Smooth muscle cell (in vitro differentiated cells): ENCODE measurements around the gene PTCHD1. TPM values are rescaled to one million over a fixed set of nuclear protein-coding genes. Genes with fewer than 3 reads are reported as not detected.

Experiments
- DNase-seq: peaks from one replicate; lab custom pipeline; 2025; ENCODE audit not compliant: unreplicated experiment; lab: John Stamatoyannopoulos, UW
- H2AFZ ChIP-seq: fragments of 200-600 bp; sonication (generic); 2 replicates; pipeline ENCODE4 v1.6.0; 2016; ENCODE audit warnings: antibody characterized with exemption, low read depth, mild to moderate bottlenecking
- H3F3A ChIP-seq: fragments of 200-600 bp; sonication (generic); 2 replicates; pipeline ENCODE4 v1.6.0; 2017; ENCODE audit warnings: antibody characterized with exemption, low read depth
- H3K27ac ChIP-seq: fragments of 200-600 bp; sonication (generic); 2 replicates; pipeline ENCODE4 v1.5.1; 2016; ENCODE audit warnings: low read depth, mild to moderate bottlenecking
- H3K27me3 ChIP-seq: fragments of 200-600 bp; sonication (generic); 2 replicates; pipeline ENCODE4 v1.6.1; 2016; ENCODE audit warnings: low read depth, mild to moderate bottlenecking
- H3K36me3 ChIP-seq: fragments of 200-600 bp; sonication (generic); 2 replicates; pipeline ENCODE4 v1.5.1; 2016; ENCODE audit warnings: low read depth
- H3K4me1 ChIP-seq: fragments of 200-600 bp; sonication (generic); 2 replicates; pipeline ENCODE4 v1.5.1; 2016; ENCODE audit warnings: low read depth
- H3K4me2 ChIP-seq: fragments of 200-600 bp; sonication (generic); 2 replicates; pipeline ENCODE4 v1.6.0; 2016; ENCODE audit warnings: mild to moderate bottlenecking
- H3K4me3 ChIP-seq: fragments of 200-600 bp; sonication (generic); 2 replicates; pipeline ENCODE4 v1.5.1; 2016; ENCODE audit warnings: mild to moderate bottlenecking
- H3K79me2 ChIP-seq: fragments of 200-600 bp; sonication (generic); 2 replicates; pipeline ENCODE4 v1.6.0; 2016; ENCODE audit warnings: low read depth, mild to moderate bottlenecking
- H3K9ac ChIP-seq: fragments of 200-600 bp; sonication (generic); 2 replicates; pipeline ENCODE4 v1.6.0; 2016; ENCODE audit warnings: low read depth
- H3K9me3 ChIP-seq: fragments of 200-600 bp; sonication (generic); replicated peaks from 2 replicates; pipeline ENCODE4 v1.5.1; 2016; ENCODE audit warnings: low read depth
- H4K20me1 ChIP-seq: fragments of 200-600 bp; sonication (generic); 2 replicates; pipeline ENCODE4 v1.6.0; 2016; ENCODE audit warnings: low read depth
- CTCF ChIP-seq: fragments of 200-600 bp; sonication (generic); IDR thresholded peaks from 2 replicates; pipeline ENCODE4 v1.5.1; 2017; ENCODE audit warnings: borderline replicate concordance, mild to moderate bottlenecking, antibody characterized with exemption; ENCODE audit not compliant: insufficient read depth, poor library complexity, severe bottlenecking
- WGBS: methylation state at CpG from one replicate; pipeline ENCODE4 v1.1.7; 2016; ENCODE audit warnings: low lambda C conversion rate; 5-methylcytosine and 5-hydroxymethylcytosine counted together
- polyA plus RNA-seq: library from polyadenylated mRNA; unstranded; fragments of >200 nt; fragmentation: Nextera tagmentation; extraction: Ambion mirVana; gene quantifications from 2 replicates; pipeline ENCODE4 v1.2.1, GENCODE V29; 2016
- total RNA-seq: library from RNA; depleted of rRNA; stranded (reverse); fragments of >200 nt; gene quantifications from 2 replicates; pipeline ENCODE4 v1.2.3, GENCODE V29; 2014

The PTCHD1 gene
- total and polyA plus RNA-seq, 2 experiments from 2014 or later: 0.40 to 0.87 TPM

GRCh38 chrX:23435108-23435507 is 100.5 kb downstream of the PTCHD1 start:
- Histone ChIP-seq H3K9ac (no peak overlapping the region), H4K20me1 (no peaks in the 10 kb centered on the region), H3K4me2 (no peak overlapping the region), H3K79me2 (no peaks in the 10 kb centered on the region), H3K27ac (no peak overlapping the region), H3F3A (no peaks in the 10 kb centered on the region), H3K27me3 (no peaks in the 10 kb centered on the region), H3K9me3 (no peaks in the 10 kb centered on the region), H3K4me3 (no peak overlapping the region), H2AFZ (no peak overlapping the region), H3K36me3 (no peaks in the 10 kb centered on the region), H3K4me1 (no peaks in the 10 kb centered on the region)
- TF ChIP-seq CTCF: no peak
- DNase-seq: no peak
- 75% methylated on average over 1 of the region's 1 CpG for WGBS

GRCh38 chrX:23435575-23435974 is 100.9 kb downstream of the PTCHD1 start:
- H3F3A ChIP-seq: no peaks in the 10 kb centered on the region
- no peaks in the 10 kb centered on the region for H3K79me2 ChIP-seq
- no peaks in the 10 kb centered on the region for H3K4me1 ChIP-seq
- no peaks in the 10 kb centered on the region for H3K27me3 ChIP-seq
- WGBS: 90% methylated on average over 2 of the region's 2 CpGs
- DNase-seq: no peak
- H3K9me3 ChIP-seq: no peaks in the 10 kb centered on the region
- no peak for TF ChIP-seq CTCF
- no peak overlapping the region for H3K4me2 ChIP-seq
- H4K20me1 ChIP-seq: no peaks in the 10 kb centered on the region
- no peak overlapping the region for H2AFZ ChIP-seq
- no peak overlapping the region for H3K9ac ChIP-seq
- no peak overlapping the region for H3K4me3 ChIP-seq
- no peak overlapping the region for H3K27ac ChIP-seq
- no peaks in the 10 kb centered on the region for H3K36me3 ChIP-seq

- Histone ChIP-seq H3K4me2 (no peak overlapping the region), H4K20me1 (no peaks in the 10 kb centered on the region), H3K27me3 (no peaks in the 10 kb centered on the region), H3K36me3 (no peaks in the 10 kb centered on the region), H3K79me2 (no peaks in the 10 kb centered on the region), H3K4me3 (no peak overlapping the region), H3F3A (no peaks in the 10 kb centered on the region), H2AFZ (no peak overlapping the region), H3K9ac (no peak overlapping the region), H3K9me3 (no peaks in the 10 kb centered on the region), H3K4me1 (no peaks in the 10 kb centered on the region), H3K27ac (no peak overlapping the region)
- DNase-seq: no peak
- TF ChIP-seq CTCF: no peak
- WGBS: 56% methylated on average over 1 of the region's 1 CpG
Observed at GRCh38 chrX:23436875-23437274, 102.2 kb downstream of the PTCHD1 start.

GRCh38 chrX:23451266-23451665 is 116.6 kb downstream of the PTCHD1 start:
- H4K20me1 ChIP-seq: no peaks in the 10 kb centered on the region
- no peak overlapping the region for H2AFZ ChIP-seq
- no peaks in the 10 kb centered on the region for H3K79me2 ChIP-seq
- H3K4me3 ChIP-seq: no peak overlapping the region
- H3K4me1 ChIP-seq: no peaks in the 10 kb centered on the region
- H3K27ac ChIP-seq: no peak overlapping the region
- H3K27me3 ChIP-seq: no peaks in the 10 kb centered on the region
- no peaks in the 10 kb centered on the region for H3K9me3 ChIP-seq
- H3F3A ChIP-seq: no peaks in the 10 kb centered on the region
- H3K4me2 ChIP-seq: no peak overlapping the region
- WGBS: 62% methylated on average over 3 of the region's 3 CpGs
- no peak for TF ChIP-seq CTCF
- no peak for DNase-seq
- no peaks in the 10 kb centered on the region for H3K36me3 ChIP-seq
- H3K9ac ChIP-seq: no peak overlapping the region
